Left forelimb (tissue), 1 donor: ENCODE data around the gene TSC22D1.
"Not testable (repeated sequence)": the region's sequence is repeated elsewhere in the genome, so short reads cannot be mapped to it uniquely, and the experiment has no call there.

Source experiments
- DNase-seq: peaks from one replicate; pipeline ENCODE4 v3.0.0-alpha.2; 2018; ENCODE audit warnings: low spot score

The TSC22D1 gene

GRCh38 chr13:44575741-44576350 lies at the start of gene TSC22D1:
Gene TSC22D1 (minus strand): TSS chr13:44576330. CDS start chr13:44576074, 256 bp downstream.
- DNase-seq, result peak; percentile 73

- DNase-seq, result no peak
These were observed 46.6 kb upstream of the TSC22D1 start for GRCh38 chr13:44622708-44623107.

- DNase-seq, result no peak
These were observed 46.1 kb upstream of the TSC22D1 start for GRCh38 chr13:44622261-44622660.

GRCh38 chr13:44620057-44620456 lies 43.9 kb upstream of the TSC22D1 start:
- no peak for DNase-seq

GRCh38 chr13:44619651-44620050 lies 43.5 kb upstream of the TSC22D1 start:
- no peak for DNase-seq

GRCh38 chr13:44618326-44618725 lies 42.2 kb upstream of the TSC22D1 start:
- no peak for DNase-seq

GRCh38 chr13:44617648-44618047 lies 41.5 kb upstream of the TSC22D1 start:
- no peak for DNase-seq

- DNase-seq, result no peak
These were observed 33.0 kb upstream of the TSC22D1 start for GRCh38 chr13:44609137-44609536.

GRCh38 chr13:44605721-44606120 lies 29.6 kb upstream of the TSC22D1 start:
- DNase-seq, result no peak

- no peak for DNase-seq
These were observed 29.1 kb upstream of the TSC22D1 start for GRCh38 chr13:44605275-44605674.

GRCh38 chr13:44601586-44601985 lies 25.5 kb upstream of the TSC22D1 start:
- DNase-seq, result no peak

- not testable (repeated sequence) for DNase-seq
These were observed 17.9 kb upstream of the TSC22D1 start for GRCh38 chr13:44593861-44594592.

- DNase-seq, result no peak
These were observed 16.2 kb upstream of the TSC22D1 start for GRCh38 chr13:44592216-44592847.

GRCh38 chr13:44591316-44591715 lies 15.2 kb upstream of the TSC22D1 start:
- DNase-seq, result no peak

- no peak for DNase-seq
These were observed 7.0 kb upstream of the TSC22D1 start for GRCh38 chr13:44583137-44583536.

- DNase-seq, result no peak
These were observed 1.9 kb upstream of the TSC22D1 start for GRCh38 chr13:44578067-44578400.

GRCh38 chr13:44577236-44578066 lies 1.3 kb upstream of the TSC22D1 start:
- DNase-seq, result peak; percentile 99

- peak; percentile 76 for DNase-seq
These were observed 463 bp upstream of the TSC22D1 start for GRCh38 chr13:44576351-44577235.

GRCh38 chr13:44575035-44575434 lies 1.1 kb downstream of the TSC22D1 start:
- DNase-seq, result no peak

GRCh38 chr13:44574466-44574855 lies 1.7 kb downstream of the TSC22D1 start:
- DNase-seq, result no peak

GRCh38 chr13:44573790-44574465 lies 2.2 kb downstream of the TSC22D1 start:
- no peak for DNase-seq
